Stimulated activated CD4-positive, alpha-beta T cell treated with anti-CD3 and anti-CD28 coated beads, Interleukin-4, amount 100 ng/mL, for 1 hour (primary cell): Measurements from ENCODE around the gene SCYL3.
"Not testable (repeated sequence)": the region's sequence is repeated elsewhere in the genome, so short reads cannot be mapped to it uniquely, and the experiment has no call there.

Source experiments
- DNase-seq: peaks from one replicate; pipeline ENCODE4 v3.0.0-alpha.2; 2020

The SCYL3 gene

GRCh38 chr1:169896013-169896412 lies 2.3 kb upstream of the SCYL3 start:
- no peak for DNase-seq

- no peak for DNase-seq
These were observed 889 bp upstream of the SCYL3 start for GRCh38 chr1:169894424-169895145.

DNA sequence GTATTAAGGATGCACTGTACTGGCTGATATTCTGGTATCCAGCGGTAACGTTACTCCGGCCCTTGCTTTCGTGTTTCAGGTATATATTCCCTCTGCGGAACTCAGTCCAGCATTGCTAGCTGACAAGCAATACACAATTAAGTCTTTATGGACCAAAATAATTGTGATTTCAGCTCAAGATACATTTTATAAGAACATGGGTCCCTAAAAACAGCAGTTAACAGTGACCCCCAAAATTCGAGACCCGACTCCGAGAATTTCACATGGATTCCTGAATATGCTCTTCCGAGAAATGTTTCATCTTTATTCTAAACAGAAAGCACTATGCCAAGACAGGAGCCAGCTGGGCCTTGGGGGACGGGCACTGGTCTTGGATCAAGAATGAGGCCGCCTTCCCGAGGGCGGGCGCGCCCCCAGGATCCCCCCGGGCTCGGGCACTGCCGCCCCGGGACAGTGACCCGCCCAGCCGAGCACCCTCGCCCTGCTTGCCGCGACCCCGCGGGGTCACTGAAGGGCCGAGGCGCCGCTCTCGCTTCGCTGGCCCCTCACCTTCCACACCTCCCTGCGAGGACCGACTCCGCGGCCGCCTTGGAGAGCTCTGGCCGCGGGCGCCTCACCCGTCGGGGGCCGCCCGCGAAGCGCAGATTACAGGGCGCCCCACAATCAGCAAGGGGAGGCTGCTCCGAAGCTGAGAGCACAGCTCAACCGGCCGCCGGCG lies 610 bp downstream of the SCYL3 start:
- peak; percentile 34 for DNase-seq

DNA sequence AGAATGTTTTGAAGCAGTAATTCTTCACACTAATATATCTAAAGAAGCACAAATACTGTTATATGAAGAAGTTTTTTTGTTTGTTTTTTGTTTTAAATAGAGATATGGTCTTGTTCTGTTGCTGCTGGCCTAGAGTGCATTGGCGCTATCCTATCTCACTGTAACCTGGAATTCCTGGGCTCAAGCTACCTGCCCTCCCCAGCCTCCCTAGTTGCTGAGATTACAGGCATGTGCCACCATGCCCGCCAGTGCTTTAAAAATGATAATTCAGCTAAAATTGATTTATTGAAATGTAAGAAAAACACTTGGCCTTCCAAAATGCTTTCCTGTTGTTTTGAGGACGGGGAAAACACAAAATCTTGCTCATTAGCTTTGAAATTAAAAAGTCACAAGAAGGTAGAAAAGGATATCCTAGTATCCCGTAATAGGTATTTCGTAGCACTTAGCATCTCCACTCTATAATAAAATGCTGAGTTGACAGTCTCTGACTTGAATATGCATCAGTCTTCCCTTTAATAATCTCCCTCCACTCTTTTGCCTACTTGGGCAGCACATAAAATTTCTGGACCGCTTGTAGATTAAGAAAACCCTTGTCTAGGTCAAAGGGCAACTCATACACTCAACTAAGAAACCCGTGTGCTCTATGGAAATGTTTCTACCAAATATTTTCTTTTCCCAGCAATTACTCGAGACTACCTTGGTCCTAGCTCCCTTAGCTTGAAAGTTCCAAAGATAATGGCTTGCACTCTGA lies 1.3 kb downstream of the SCYL3 start:
- DNase-seq, result no peak

GRCh38 chr1:169891539-169891885 lies 2.2 kb downstream of the SCYL3 start:
- no peak for DNase-seq

DNA sequence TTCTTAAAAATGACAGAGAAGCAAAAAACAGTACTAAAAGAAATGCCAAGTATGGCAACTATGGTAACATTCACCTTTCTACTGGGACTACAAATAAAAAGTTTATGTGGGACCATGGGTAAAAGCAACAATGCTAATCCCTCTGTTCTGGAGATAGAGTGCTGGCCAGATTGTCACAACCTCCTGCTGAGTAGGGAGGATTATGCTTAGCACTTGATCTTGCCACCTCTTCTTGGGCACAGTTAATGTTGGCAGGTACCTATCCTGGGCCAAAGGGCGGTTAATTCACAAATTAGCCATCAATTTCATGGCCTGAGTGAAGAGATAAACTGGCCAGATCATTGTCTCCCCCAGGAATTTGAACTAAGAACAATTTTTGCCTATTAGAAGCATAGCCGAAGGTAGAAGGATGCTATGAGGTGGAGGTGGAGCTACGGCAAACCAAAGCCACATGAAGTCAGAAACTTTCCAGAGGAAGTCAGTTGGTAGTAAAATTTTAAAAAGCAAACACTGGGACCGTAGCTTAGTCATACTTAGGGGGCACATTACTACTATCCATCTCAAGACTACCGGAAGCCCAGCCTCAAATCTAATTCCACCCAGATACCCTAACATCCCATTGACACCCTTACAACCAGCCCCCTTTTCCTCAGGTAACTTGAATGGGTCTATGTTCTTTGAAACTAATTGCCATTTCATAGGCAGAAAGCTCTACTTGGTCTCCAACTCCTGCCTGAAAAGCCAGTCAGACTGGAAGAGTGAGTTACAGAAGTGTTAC lies 2.7 kb downstream of the SCYL3 start:
- DNase-seq, result peak; percentile 13

GRCh38 chr1:169889871-169890270 lies 3.8 kb downstream of the SCYL3 start:
- no peak for DNase-seq

DNA sequence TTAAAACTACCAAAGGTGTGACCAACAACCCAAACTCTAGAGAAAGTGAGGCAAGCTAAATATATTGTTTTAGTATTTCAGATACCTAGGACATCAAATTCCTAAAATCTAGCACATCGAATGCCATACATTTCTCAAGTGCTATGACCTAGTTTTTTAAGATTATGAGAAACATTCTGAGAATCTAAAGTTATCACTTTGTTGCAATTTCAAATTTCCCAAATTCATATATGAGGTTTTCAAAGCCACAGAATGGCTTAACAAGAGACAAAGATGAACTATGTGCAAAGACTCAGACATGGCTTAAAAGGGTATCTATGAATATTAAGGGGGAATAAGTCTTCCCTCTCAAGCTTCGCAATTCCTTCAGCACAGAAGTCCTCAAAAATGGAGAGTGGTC lies 6.8 kb downstream of the SCYL3 start:
- no peak for DNase-seq

DNA sequence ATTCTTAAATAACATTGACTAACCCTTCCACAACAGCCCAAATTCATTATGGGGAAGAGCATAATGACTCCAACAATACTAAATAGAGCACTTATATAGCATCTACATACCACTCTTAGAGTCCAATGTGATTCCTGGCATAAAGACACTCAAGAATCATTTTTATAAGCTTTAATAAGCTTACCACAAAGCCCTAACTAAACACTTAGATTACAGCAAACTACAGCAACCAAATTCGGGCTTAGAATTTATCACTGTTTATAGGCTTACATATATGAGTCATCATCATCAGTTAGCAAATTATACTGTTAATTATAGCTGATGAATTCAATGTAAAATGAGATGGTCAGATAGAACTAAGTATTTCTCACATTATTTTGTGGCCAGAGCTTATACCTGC lies 7.3 kb downstream of the SCYL3 start:
- DNase-seq, result no peak

GRCh38 chr1:169885207-169885606 lies 8.5 kb downstream of the SCYL3 start:
- no peak for DNase-seq

DNA sequence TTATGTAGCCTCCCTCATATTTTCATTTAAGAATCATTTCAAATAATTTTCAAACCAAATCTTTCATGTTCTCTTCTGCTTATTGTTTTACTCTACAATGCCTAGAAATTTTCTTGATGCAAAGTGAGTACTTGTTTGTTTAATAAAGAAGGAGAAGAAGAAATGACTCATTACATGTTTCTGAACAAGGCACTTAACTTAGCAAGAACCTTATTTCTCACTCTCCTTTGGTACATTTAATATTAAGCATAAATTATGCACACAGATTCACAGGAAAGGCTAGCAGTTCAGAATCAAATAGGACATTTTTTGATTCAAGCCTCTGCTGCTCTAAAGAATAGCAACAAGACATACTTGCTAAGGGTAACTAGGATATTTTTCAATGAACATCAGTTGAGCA lies 9.1 kb downstream of the SCYL3 start:
- DNase-seq, result no peak

GRCh38 chr1:169882039-169882511 lies 11.6 kb downstream of the SCYL3 start:
- no peak for DNase-seq

DNA sequence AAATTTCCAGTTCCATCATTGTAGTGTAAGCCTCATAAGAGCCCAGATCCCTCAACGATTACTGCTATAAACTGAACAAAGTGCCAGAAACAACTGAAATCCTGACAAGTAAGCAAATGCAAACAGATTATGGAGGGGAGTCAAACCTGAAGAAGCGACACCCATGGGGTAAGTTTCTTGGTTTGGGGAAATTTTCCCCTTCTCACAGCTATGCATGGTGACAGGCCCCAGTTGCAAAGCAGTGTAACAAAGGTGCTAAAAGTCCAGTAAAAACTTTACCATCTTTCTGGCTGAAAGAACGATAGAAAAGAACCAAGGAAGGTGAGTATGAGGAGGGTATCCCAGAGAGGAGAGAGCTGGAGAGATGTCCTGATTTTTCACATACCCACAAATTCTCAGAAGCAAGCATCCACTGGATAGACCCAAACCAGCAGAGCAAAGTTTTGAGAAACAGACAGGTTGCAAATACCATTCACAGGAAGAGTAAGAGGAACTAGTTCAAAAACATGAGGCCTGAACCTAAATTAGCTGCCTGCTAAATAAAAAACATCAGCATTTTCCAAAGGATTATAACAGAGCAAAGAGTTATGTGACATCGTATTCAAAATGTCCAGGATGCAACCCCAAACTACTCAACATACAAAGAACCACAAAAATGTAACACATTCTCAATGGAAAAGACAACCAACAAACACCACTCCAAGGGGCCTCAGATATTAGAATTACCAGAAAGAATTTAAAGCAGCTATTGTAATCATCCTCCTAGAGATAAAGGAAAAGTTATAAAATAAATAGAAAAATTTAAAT lies 14.5 kb downstream of the SCYL3 start:
- DNase-seq, result no peak

DNA sequence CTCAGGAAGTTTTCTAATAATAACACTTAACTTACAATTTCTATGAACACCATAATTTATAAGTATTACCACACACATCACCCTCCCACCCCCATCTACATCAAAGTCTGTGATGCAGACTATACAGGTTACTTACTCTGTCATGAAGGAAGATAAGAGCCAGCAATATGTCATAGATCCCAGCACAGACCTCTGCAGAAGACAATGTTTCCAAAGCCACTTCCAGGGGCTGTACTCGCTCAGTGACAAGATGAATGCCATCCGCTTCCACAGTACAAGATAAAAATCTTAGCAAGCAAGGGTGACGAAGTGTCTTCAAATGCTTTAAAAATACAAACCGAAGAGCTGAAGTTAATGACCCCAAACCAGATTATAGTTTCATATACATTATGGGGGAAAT lies 15.2 kb downstream of the SCYL3 start:
- DNase-seq, result no peak

GRCh38 chr1:169877800-169878491 lies 15.8 kb downstream of the SCYL3 start:
- no peak for DNase-seq

DNA sequence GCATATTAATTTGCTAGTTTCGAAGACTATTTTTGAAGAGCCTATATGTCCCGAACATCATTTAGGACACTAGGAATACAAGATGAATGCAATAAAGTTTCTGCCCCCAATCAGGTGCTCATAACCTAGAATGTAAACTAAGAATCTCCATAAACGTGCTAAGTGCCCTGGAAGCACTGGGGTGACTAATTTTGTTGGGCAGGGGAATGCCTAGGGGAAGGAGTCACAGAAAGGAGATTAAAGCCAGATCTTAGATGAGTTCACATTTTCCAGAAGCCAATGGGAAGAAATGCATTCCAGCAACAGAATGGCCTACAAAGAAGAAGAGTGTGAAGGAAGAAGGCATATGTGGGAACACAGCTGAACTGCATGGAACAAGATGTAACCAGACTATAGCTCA lies 19.5 kb downstream of the SCYL3 start:
- DNase-seq, result no peak

GRCh38 chr1:169873582-169874199 lies 20.0 kb downstream of the SCYL3 start:
- no peak for DNase-seq

DNA sequence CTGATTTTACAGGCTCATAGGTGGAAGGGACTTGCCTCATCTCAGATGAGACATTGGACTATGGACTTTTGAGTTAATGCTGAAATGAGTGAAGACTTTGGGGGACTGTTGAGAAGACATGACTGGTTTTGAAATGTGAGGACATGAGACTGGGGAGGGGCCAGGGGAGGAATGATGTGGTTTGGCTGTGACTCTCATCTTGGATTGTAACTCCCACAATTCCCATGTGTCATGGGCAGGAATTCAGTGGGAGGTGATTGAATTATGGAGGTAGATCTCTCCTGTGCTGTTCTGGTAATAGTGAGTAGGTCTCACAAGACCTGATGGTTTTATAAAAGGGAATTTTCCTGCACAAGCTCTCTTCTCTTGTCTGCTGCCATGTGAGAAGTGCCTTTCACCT lies 20.8 kb downstream of the SCYL3 start:
- DNase-seq, result no peak

DNA sequence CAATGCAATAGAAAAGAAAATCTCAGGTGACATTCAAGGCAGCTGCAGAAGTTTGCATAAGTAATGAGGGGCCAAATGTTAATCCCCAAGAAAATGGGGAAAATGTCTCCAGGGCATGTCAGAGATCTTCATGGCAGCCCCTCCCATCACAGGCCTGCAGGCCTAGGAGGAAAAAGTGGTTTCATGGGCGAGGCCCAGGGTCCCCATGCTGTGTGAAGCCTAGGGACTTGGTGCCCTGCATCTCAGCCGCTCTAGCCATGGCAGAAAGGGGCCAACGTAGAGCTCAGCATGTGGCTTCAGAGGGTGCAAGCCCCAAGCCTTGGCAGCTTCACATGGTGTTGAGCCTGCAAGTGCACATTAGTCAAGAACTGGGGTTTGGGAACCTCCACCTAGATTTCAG lies 21.7 kb downstream of the SCYL3 start:
- not testable (repeated sequence) for DNase-seq

GRCh38 chr1:169869426-169869825 lies 24.3 kb downstream of the SCYL3 start:
- no peak for DNase-seq

DNA sequence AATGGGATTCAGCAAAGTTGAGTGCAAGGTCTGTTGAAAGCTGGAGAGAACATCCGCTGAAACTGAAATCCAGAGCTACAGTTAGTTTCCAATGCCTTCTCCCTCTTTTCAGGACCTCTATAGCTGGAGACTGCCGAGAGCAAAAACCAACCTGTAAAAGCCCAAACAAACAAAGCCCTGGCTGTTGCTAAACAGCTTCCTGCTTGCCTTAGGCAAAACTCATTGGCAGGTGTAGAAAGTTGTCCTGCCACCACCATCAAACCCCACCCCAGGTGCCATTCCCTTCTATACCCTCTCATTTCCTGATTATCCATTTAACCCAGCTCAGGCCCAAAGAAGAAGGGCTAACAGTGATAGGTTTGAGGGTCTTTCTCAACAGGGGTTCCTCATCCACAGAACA lies 24.7 kb downstream of the SCYL3 start:
- no peak for DNase-seq
